Measurements from ENCODE around the gene DCC.

DCC gene

GRCh38 chr18:52700816-52701215, 360.8 kb downstream of the DCC start:
- DNase-seq (no peak), ATAC-seq (no peak)

DNA sequence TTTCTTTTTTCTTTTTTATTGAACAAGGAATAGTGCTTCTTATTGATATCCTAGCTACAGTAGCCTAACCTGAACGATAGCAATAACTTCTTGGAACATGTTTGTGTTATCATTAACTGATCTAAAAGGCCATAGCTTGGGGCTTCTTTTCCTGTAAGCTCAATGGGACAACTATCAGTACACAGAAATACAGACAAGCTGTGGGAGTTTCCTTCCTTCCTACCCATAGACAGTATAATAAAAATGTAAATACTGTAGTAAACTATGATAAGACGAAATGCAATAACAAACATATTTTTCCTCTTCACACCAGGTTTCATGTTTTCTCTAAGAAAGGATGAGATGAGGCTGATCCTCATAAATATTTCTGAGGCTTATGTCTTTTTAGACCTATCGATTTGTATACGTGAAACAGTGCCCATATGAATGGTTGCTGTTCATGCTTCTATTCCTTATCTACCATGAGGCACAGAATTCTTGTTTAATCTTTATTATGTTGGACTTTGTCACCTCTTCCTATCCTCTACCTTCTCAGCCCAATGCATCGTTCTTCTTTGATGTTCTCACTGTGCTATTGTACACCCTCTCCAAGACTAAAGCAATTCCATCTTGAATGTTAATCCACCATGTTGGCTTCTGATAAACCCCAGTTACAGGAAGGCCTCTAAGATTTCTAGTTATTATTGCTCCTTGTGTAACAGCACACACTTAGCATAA, 361.4 kb downstream of the DCC start:
- DNase-seq = no peak
- no peak for ATAC-seq

DNA sequence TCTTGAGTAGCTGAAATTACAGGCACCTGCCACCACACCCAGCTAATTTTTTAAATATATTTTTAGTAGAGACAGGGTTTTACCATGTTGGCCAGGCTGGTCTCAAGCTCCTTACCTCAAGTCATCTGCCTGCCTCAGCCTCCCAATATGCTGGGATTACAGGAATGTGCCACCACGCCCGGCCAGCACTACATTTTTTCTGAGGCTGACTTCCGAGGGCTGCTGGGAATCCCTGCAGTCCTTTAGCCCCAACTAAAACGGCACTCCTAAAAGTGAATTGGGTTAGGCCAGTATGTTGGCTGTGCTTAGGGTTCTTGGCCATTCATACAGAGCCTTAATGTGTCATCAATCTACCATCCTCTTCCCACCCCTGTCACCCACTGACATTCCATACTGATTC, 375.4 kb downstream of the DCC start:
- DNase-seq (no peak), ATAC-seq (no peak)

DNA sequence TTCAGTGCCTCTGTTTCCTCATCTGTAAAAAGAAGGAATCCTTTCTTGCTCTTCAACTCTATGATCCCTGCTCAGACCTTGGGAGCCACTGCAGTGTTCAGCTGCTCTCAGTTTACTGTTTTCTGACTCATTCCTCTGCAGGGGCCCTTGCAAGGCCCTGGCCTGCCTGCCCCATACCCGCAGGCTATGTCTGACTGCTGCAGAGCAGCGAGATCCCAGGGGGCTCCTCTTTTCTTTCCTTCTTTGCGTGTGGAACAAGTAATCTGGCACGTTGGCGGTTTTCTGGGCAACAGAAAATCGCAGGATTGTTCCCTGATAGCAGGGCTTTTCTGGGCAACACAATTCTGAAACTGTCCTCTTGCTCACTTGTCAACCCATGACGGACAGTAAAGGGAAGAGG, 376.0 kb downstream of the DCC start:
- no peak for ATAC-seq

DNA sequence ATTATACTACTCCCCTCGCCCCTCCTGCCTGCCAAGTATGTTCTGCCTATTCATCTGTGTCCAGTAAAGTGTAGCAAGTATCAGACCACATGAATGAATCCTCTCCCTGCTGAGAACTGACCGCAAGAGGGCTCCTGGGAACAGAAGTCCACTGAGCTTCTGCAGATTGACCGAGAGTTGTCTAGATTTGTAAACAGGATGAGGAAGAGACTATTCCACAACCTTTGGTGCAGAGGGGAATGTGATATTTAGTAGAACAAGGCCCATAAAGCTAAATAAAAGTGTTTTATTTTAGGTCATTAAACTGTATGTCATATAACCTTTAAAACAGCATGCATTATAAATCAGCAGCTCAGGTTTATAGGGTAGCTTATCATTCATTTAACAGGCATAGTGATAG, 377.0 kb downstream of the DCC start:
- ATAC-seq (no peak), DNase-seq (no peak)

More for the DNA sequence above, 376.0 kb downstream of the DCC start:
- no peak for DNase-seq

- no peak for ATAC-seq
- DNase-seq = no peak
Measured at GRCh38 chr18:52722904-52723303, 382.9 kb downstream of the DCC start.

DNA sequence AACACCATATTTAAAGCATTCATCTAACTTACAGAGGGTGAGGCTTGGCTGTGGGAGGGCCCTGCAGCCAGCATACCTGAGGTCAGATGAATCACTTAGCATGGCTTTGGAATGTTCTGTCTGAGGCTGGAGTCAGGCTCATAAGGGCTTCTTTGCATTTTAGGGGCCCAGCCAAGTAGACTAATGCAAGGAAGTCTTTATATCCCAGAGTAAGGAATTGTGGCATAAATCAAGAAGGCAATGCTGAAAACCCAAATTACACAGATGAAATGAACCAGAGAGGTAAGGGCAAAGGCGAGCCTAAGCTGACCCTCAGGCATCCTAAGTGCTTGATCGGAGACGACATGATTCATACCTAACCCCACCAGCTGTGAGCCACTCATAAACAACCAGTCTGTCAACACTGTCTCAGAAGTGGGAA, 383.6 kb downstream of the DCC start:
- ATAC-seq (no peak), DNase-seq (no peak)

DNA sequence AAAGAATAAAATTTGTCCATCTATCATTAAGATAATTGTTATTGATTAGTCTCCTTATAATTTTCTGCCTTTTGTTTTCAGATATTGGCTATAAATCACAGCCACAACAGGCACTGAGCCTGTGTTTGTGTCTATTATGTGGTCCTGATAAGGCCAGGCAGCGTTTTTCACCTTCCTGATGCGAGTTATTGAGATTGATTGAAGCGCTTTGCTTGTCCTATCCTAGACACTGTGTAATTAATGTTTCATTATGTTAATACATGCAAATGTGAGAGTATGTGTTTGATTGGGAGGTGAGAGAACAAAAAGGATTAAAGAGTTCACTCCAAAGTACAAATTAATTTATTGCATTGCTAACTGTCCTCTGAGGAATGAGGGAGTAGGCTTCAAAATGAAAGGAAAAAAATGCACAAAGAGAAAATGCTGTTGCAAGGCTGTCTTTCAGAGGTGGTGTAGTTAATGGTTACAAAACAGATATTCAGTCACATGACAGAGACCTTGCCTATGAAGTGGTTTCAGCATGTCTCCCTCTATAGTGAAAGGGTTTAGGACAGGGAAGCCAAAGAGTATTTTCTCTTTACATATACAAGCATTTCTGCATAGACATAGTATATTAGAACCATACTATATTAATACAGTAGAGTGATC, 391.1 kb downstream of the DCC start:
- no peak for DNase-seq
- no peak for ATAC-seq

DNA sequence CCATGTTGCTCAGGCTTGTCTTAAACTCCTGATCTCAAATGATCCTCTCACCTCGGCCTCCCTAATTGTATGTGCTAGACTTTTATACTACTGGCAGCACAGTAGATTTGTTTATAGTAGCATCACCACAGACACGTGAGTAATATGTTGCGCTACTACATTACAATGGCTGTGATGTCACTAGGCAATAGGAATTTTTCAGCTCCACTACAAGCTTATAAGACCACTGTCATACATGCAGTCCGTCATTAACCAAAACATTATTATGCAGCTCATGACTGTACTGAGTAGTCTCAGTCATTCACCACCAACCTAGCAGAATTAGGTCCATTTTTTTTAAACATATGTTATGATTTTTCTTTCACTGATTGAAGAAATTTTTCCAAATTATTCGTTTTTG, 398.9 kb downstream of the DCC start:
- ATAC-seq = no peak
- DNase-seq = no peak

DNA sequence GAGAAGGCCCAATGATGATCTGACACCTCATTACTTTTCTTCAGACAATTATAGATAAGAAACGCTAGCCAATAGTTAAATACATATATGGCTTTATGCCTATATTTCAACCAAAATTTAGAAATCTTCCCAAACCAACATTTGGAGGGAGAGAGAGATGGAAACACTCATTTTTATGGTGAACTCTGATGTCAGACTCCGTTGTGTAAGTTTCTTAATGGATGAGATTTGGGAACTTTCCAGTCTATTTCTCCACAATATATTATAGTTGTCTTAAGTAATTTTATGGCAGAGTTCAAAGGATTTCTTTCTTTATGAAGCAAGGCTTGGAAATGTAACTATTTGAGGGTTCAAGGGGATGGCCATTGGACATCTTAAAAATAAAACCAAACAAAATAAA, 407.0 kb downstream of the DCC start:
- DNase-seq = no peak
- no peak for ATAC-seq

- no peak for ATAC-seq
- DNase-seq = no peak
Measured at GRCh38 chr18:52747869-52748268, 407.9 kb downstream of the DCC start.

DNA sequence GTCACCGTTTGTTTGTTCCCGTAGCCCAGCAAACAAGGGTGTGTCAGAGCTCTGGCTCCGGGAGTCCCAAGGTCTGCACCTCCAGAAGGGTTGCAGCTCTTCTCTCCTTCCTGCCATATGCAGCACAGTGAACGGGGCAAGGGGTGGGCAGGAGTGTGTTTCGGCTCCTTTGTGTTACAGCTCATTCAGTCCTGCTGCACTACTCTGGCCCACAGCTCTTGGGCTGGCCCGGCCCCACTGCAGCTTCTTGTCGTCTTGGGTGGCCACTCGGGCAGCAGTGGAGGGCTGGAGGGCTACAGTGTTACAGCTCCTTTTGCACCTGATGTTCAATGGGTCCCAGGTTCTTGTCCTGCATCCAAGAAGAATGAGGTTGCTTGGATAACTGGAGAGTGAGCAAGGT, 408.3 kb downstream of the DCC start:
- DNase-seq = no peak
- ATAC-seq = no peak

GRCh38 chr18:52749542-52749941, 409.5 kb downstream of the DCC start:
- ATAC-seq = no peak

DNA sequence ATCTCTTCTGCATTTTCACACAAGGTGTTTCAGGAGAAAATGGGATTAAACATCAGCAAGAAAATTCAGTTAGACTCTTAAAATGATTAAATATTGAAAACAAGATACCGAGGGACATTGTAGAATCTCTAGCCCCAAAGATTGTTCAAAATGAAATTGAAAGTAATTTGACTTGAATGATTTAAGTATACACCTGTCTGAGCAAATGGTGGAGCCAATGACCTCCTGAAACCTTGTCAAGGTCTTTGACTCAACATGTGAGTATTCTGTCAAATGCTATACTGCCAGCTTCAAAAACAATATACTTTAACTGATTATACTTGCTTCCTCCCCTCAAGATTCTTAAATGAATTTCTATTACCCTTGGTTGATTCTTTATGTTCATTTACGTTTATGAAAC, 411.0 kb downstream of the DCC start:
- ATAC-seq (no peak), DNase-seq (no peak)

More at GRCh38 chr18:52749542-52749941, 409.5 kb downstream of the DCC start:
- no peak for DNase-seq

DNA sequence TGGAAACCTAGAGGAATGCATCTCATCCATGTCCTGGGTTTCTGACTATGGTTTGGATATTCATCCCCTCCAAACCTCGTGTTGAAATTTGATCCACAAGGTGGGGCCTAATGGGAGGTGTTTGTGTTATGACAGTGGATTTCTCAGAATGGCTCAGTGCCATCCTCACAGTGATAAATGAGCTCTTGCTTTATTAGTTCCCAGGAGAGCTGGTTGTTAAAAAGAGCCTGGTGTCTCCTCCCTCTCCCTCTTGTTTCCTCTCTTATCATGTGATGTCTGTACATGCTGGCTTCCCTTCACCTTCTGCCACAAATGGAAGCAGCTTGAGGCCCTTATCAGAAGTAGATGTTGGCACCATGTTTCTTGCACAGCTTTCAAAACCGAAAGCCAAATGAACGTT, 424.3 kb downstream of the DCC start:
- DNase-seq (no peak), ATAC-seq (no peak)

- no peak for ATAC-seq
- DNase-seq = no peak
Measured at GRCh38 chr18:52766002-52766545, 426.1 kb downstream of the DCC start.

DNA sequence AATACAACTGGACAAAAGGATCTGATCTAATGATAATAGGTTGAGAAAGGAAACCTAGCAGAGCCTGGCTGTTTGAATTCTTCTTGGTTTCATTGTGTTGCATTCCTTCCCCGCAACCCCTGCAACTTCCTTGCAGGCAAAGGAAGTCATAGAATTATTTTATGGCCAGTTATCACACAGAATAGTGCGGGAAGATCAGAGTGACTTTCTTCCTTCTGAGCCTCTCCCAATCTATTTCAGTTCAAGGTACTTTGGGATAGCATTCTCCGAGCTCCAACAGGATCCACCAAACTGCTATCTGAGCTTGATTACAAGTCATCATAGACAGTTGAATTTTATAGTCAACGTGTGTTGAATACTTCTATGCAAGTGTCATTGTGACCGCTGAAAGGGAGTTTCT, 441.1 kb downstream of the DCC start:
- no peak for DNase-seq
- ATAC-seq = no peak

GRCh38 chr18:52791321-52791720, 451.3 kb downstream of the DCC start:
- ATAC-seq (no peak), DNase-seq (no peak)

DNA sequence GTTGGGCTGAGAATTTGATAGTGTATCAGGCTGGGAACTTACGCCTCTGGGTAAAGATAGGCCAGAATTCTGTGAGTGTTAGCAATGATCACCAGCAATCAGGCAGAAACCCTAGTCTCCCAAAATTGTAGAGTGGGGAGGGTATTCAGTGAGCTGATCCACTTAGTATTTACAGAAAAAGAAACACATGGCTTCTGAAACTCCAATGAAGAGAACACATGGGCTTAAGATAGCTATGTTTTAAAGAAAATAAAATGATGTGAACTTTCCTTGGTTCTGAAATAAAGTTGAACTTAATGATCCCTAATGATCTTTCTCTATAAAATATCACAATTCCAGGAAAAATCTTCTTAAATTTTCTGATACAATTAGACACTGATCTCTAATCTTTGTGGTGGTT, 472.8 kb downstream of the DCC start:
- ATAC-seq (no peak), DNase-seq (no peak)

DNA sequence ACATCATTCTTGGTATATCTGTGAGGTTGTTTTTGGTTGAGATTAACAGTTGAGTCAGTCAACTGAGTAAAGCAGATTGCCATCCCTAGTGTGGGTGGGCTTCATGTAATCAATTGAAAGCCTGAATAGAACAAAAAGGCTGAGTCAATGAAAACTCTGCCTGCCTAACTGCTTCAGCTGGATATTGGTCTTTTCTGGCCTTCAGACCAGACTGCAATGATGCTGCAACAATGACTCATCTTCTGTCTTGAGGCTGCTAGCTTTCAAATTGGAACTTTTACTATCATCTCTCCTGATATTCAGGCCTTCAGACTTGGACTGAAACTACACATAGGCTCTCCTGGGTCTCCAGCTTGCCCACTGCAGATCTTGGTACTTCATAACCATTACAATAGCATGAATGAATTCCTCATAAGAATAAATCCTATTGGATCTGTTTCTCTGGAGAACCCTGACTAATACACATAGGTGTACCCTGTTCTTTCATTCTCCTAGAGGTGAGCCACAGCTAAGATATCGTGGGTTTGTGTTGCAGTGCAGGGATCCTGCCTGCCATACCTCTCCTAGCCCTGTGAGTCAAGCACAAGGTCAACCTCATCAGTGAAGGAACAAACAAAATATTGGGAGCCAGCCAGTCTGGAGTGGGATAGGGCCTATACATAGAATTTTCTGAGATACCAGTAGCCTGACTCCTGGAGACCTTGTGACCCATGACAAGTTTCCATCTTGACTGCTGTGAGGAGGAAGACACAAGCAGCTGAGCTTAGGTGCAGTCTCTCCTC, 473.8 kb downstream of the DCC start:
- DNase-seq = no peak

GRCh38 chr18:52815651-52816050, 475.7 kb downstream of the DCC start:
- DNase-seq = no peak
- ATAC-seq = no peak

More for the DNA sequence above, 473.8 kb downstream of the DCC start:
- ATAC-seq = no peak

DNA sequence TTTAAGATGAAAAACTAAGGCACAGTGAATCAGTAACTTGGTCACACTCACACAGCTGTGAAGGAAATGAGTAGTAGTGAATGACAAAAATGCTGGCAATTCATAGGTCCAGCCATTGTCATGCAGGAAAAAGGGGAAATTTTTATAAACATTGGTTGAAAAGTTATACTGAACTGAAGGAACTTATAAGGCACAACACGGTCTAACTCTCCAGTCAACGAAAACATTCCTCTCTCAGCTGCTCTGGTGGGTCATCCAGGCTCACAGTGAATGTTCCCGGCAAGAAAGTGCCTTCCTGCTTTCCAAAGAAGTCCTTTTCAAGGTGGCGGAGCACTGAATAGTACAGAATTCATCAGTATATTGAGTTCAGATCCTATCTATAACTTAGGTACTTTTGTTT, 476.1 kb downstream of the DCC start:
- DNase-seq = no peak
- no peak for ATAC-seq

- ATAC-seq (no peak), DNase-seq (no peak)
Measured at GRCh38 chr18:52822160-52822559, 482.2 kb downstream of the DCC start.

Data from stimulated activated naive CD8-positive, alpha-beta T cell treated with anti-CD3 and anti-CD28 coated beads, Interleukin-15, Interleukin-2, amounts not matched to agents 100 U/mL and 50 U/mL, for 24 hours (primary cell).